GM18499 (cell line): ENCODE measurements around the gene ANXA8L1.
"Not testable (repeated sequence)": the region's sequence is repeated elsewhere in the genome, so short reads cannot be mapped to it uniquely, and the experiment has no call there.

Experiments used
- ATAC-seq: cut with Tn5 transposase; IDR thresholded peaks from one replicate; pipeline ENCODE4 v1.9.1; 2021; ENCODE audit warnings: moderate number of reproducible peaks; ENCODE audit not compliant: insufficient read depth, unreplicated experiment

Gene ANXA8L1

GRCh38 chr10:46396441-46397279 is 21.1 kb downstream of the ANXA8L1 start:
- not testable (repeated sequence) for ATAC-seq

GRCh38 chr10:46397767-46398166 is 22.2 kb downstream of the ANXA8L1 start:
- ATAC-seq, result not testable (repeated sequence)

GRCh38 chr10:46398212-46398886 is 22.8 kb downstream of the ANXA8L1 start:
- ATAC-seq, result not testable (repeated sequence)

GRCh38 chr10:46409556-46409955 is 34.0 kb downstream of the ANXA8L1 start:
- not testable (repeated sequence) for ATAC-seq

- ATAC-seq, result not testable (repeated sequence)
Measured at GRCh38 chr10:46411123-46411522, 35.5 kb downstream of the ANXA8L1 start.

- ATAC-seq, result not testable (repeated sequence)
Measured at GRCh38 chr10:46412665-46413064, 37.1 kb downstream of the ANXA8L1 start.

GRCh38 chr10:46415291-46415690 is 39.7 kb downstream of the ANXA8L1 start:
- ATAC-seq, result not testable (repeated sequence)

GRCh38 chr10:46418283-46418682 is 42.7 kb downstream of the ANXA8L1 start:
- ATAC-seq, result not testable (repeated sequence)

GRCh38 chr10:46419570-46420379 is 44.2 kb downstream of the ANXA8L1 start:
- ATAC-seq, result not testable (repeated sequence)

- ATAC-seq, result not testable (repeated sequence)
Measured at GRCh38 chr10:46423550-46423949, 48.0 kb downstream of the ANXA8L1 start.

GRCh38 chr10:46440942-46441341 is 65.4 kb downstream of the ANXA8L1 start:
- not testable (repeated sequence) for ATAC-seq
